ENCODE results near the gene ARHGAP26. TPM values are rescaled to one million over a fixed set of nuclear protein-coding genes. Genes with fewer than 3 reads are reported as not detected.

ARHGAP26 gene
- polyA plus RNA-seq, 1 donor (not counting 4 experiments of a cell fraction or from before 2014, with no cell fraction given): 3.9 TPM

GRCh38 chr5:143072734-143073133 lies 302.6 kb downstream of the ARHGAP26 start:
- Histone ChIP-seq H3K9me3 (ENCODE audit: control insufficient read depth, low read depth, low read length) (peaks cover 4% of the 10 kb centered on the region), H3K4me1 (ENCODE audit: control insufficient read depth, extremely low read depth, insufficient read depth, low read length) (peaks cover 2% of the 10 kb centered on the region), H3K4me2 (ENCODE audit: control insufficient read depth, extremely low read depth, insufficient read depth, low read depth, low read length) (no peak overlapping the region), H3K4me3 (ENCODE audit: control insufficient read depth in 2 of 3, extremely low read depth in 1 of 3, insufficient read depth in 2 of 3, low read depth in 1 of 3, low read length in 3 of 3) (no peak overlapping the region), H3K27ac (ENCODE audit: control insufficient read depth, insufficient read depth, low read length) (no peak overlapping the region), H4K20me1 (ENCODE audit: control insufficient read depth, extremely low read depth, insufficient read depth, low read length) (no peaks in the 10 kb centered on the region), H3K79me2 (ENCODE audit: control insufficient read depth, insufficient read depth, low read length) (no peaks in the 10 kb centered on the region), H3K9me1 (ENCODE audit: control insufficient read depth, extremely low read depth, insufficient read depth, low read length) (no peaks in the 10 kb centered on the region), H3K36me3 (ENCODE audit: control insufficient read depth in 2 of 2, extremely low read depth in 1 of 2, insufficient read depth in 2 of 2, low read length in 2 of 2) (no peaks in the 10 kb centered on the region), H3K27me3 (ENCODE audit: control insufficient read depth, extremely low read depth, insufficient read depth, low read length) (no peaks in the 10 kb centered on the region), H2AFZ (ENCODE audit: control insufficient read depth, low read length) (no peak overlapping the region), H3K9ac (ENCODE audit: control insufficient read depth, extremely low read depth, insufficient read depth, low read length) (no peak overlapping the region)
- dilution Hi-C loops (cut with MboI; ENCODE audit: extremely low pct_ligation_motif_present, low sequenced_read_pairs): no loop called here
- TF ChIP-seq CTCF (optimal IDR thresholded peaks at IDR 0.05 in 1 of 3, IDR thresholded peaks at IDR 0.05 in 1 of 3, conservative IDR thresholded peaks at IDR 0.05 in 1 of 3; ENCODE audit: extremely low read depth in 1 of 3, insufficient read depth in 2 of 3, low read length in 3 of 3): no peak
- TF ChIP-seq EZH2 (IDR thresholded peaks at IDR 0.05; ENCODE audit: low read length): no peak
- DNase-seq (ENCODE audit: low read depth, low spot score): no peak
- FAIRE-seq: no peak

GRCh38 chr5:143073766-143074165 lies 303.6 kb downstream of the ARHGAP26 start:
- no peak overlapping the region for H3K4me3 ChIP-seq (ENCODE audit: control insufficient read depth in 2 of 3, extremely low read depth in 1 of 3, insufficient read depth in 2 of 3, low read depth in 1 of 3, low read length in 3 of 3)
- H2AFZ ChIP-seq (ENCODE audit: control insufficient read depth, low read length): no peak overlapping the region
- H3K9ac ChIP-seq (ENCODE audit: control insufficient read depth, extremely low read depth, insufficient read depth, low read length): no peak overlapping the region
- no peaks in the 10 kb centered on the region for H3K36me3 ChIP-seq (ENCODE audit: control insufficient read depth in 2 of 2, extremely low read depth in 1 of 2, insufficient read depth in 2 of 2, low read length in 2 of 2)
- no peak for TF ChIP-seq CTCF (optimal IDR thresholded peaks at IDR 0.05 in 1 of 3, IDR thresholded peaks at IDR 0.05 in 1 of 3, conservative IDR thresholded peaks at IDR 0.05 in 1 of 3; ENCODE audit: extremely low read depth in 1 of 3, insufficient read depth in 2 of 3, low read length in 3 of 3)
- TF ChIP-seq EZH2 (IDR thresholded peaks at IDR 0.05; ENCODE audit: low read length): no peak
- no peaks in the 10 kb centered on the region for H3K27me3 ChIP-seq (ENCODE audit: control insufficient read depth, extremely low read depth, insufficient read depth, low read length)
- no peak overlapping the region for H3K4me2 ChIP-seq (ENCODE audit: control insufficient read depth, extremely low read depth, insufficient read depth, low read depth, low read length)
- H3K79me2 ChIP-seq (ENCODE audit: control insufficient read depth, insufficient read depth, low read length): no peaks in the 10 kb centered on the region
- DNase-seq (ENCODE audit: low read depth, low spot score) (no peak), FAIRE-seq (no peak)
- H3K27ac ChIP-seq (ENCODE audit: control insufficient read depth, insufficient read depth, low read length): no peak overlapping the region
- no peaks in the 10 kb centered on the region for H3K9me1 ChIP-seq (ENCODE audit: control insufficient read depth, extremely low read depth, insufficient read depth, low read length)
- H4K20me1 ChIP-seq (ENCODE audit: control insufficient read depth, extremely low read depth, insufficient read depth, low read length): no peaks in the 10 kb centered on the region
- peaks cover 5% of the 10 kb centered on the region for H3K4me1 ChIP-seq (ENCODE audit: control insufficient read depth, extremely low read depth, insufficient read depth, low read length)
- peaks cover 4% of the 10 kb centered on the region for H3K9me3 ChIP-seq (ENCODE audit: control insufficient read depth, low read depth, low read length)
- dilution Hi-C loops (cut with MboI; ENCODE audit: extremely low pct_ligation_motif_present, low sequenced_read_pairs): no loop called here

All from keratinocyte (primary cell).